ENCODE data around the gene ACIN1.

The ACIN1 gene

GRCh38 chr14:23124337-23124954 lies 29.5 kb upstream of the ACIN1 start:
- DNase-seq (ENCODE audit: low read depth), result no peak
- H3K4me3 ChIP-seq (ENCODE audit: low read length), result no peak overlapping the region
- no peak for TF ChIP-seq CTCF (conservative IDR thresholded peaks at IDR 0.05; ENCODE audit: low read depth, low read length)

- no peak for TF ChIP-seq CTCF (conservative IDR thresholded peaks at IDR 0.05; ENCODE audit: low read depth, low read length)
- no peak for DNase-seq (ENCODE audit: low read depth)
- no peak overlapping the region for H3K4me3 ChIP-seq (ENCODE audit: low read length)
These were observed 28.5 kb upstream of the ACIN1 start for GRCh38 chr14:23123419-23123818.

GRCh38 chr14:23122086-23122485 lies 27.1 kb upstream of the ACIN1 start:
- TF ChIP-seq CTCF (conservative IDR thresholded peaks at IDR 0.05; ENCODE audit: low read depth, low read length), result no peak
- DNase-seq (ENCODE audit: low read depth), result no peak
- H3K4me3 ChIP-seq (ENCODE audit: low read length), result no peak overlapping the region

- peak; percentile 9 for TF ChIP-seq CTCF (conservative IDR thresholded peaks at IDR 0.05; ENCODE audit: low read depth, low read length)
- no peak overlapping the region for H3K4me3 ChIP-seq (ENCODE audit: low read length)
- DNase-seq (ENCODE audit: low read depth), result peak; percentile 95
These were observed 26.4 kb upstream of the ACIN1 start for GRCh38 chr14:23121361-23121771.

- peak; percentile 100 for TF ChIP-seq CTCF (conservative IDR thresholded peaks at IDR 0.05; ENCODE audit: low read depth, low read length)
- peak; percentile 65 for DNase-seq (ENCODE audit: low read depth)
- H3K4me3 ChIP-seq (ENCODE audit: low read length), result no peak overlapping the region
These were observed 25.8 kb upstream of the ACIN1 start for GRCh38 chr14:23120541-23121251.

GRCh38 chr14:23119363-23120327 lies 24.7 kb upstream of the ACIN1 start:
- no peak for TF ChIP-seq CTCF (conservative IDR thresholded peaks at IDR 0.05; ENCODE audit: low read depth, low read length)
- no peak for DNase-seq (ENCODE audit: low read depth)

More at GRCh38 chr14:23119363-23120327, 24.7 kb upstream of the ACIN1 start:
- no peak overlapping the region for H3K4me3 ChIP-seq (ENCODE audit: low read length)

Measured in retinal pigment epithelial cell (primary cell).